ENCODE results near the gene CIB2. TPM values are rescaled to one million over a fixed set of nuclear protein-coding genes. Genes with fewer than 3 reads are reported as not detected.

CIB2 gene
- total RNA-seq, 1 donor from 2014 or later = 2.2 TPM

DNA sequence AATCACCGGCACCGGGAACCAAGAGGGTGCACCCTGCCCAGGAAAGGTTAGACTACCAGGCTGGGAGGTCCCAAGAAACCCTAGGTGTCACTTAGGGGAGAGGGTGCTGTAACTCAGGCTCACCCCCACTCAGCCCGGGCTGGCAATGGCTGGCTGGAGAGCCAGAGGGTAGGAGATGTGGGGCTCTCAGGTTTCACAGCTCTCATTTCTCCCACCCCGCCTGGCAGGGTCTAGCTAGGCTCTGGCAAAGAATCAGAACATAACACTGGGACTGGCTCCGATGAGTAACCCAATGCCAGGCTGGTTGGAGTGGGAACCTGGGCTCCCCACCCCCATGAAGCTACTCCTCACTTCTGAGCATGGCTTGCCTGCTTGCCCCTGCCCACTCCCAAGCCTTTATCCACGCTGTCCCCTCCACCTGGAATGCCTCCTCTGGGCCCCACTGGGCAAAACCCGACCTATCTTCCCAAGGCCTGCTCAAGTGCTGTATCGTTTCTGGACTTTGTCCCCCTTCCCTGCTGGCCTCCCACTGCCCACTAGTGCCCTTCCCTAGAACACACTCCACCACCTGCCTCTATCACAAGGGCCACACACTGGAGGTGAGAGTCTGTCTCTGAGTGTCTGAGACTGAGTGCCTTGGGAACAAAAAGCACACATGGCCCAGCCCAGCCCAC is 2.0 kb downstream of the CIB2 start:
- TF ChIP-seq, protein P1, sequence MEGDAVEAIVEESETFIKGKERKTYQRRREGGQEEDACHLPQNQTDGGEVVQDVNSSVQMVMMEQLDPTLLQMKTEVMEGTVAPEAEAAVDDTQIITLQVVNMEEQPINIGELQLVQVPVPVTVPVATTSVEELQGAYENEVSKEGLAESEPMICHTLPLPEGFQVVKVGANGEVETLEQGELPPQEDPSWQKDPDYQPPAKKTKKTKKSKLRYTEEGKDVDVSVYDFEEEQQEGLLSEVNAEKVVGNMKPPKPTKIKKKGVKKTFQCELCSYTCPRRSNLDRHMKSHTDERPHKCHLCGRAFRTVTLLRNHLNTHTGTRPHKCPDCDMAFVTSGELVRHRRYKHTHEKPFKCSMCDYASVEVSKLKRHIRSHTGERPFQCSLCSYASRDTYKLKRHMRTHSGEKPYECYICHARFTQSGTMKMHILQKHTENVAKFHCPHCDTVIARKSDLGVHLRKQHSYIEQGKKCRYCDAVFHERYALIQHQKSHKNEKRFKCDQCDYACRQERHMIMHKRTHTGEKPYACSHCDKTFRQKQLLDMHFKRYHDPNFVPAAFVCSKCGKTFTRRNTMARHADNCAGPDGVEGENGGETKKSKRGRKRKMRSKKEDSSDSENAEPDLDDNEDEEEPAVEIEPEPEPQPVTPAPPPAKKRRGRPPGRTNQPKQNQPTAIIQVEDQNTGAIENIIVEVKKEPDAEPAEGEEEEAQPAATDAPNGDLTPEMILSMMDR (IDR thresholded peaks at IDR 0.05) = no peak
- no peak for DNase-seq
- Histone ChIP-seq H3K4me3 (no peak overlapping the region), H3K27me3 (ENCODE audit: low read depth) (no peaks in the 10 kb centered on the region), H3K36me3 (no peaks in the 10 kb centered on the region), H3K9me3 (no peaks in the 10 kb centered on the region), H3K4me1 (peaks cover 10% of the 10 kb centered on the region), H3K27ac (no peak overlapping the region)
- no peak for ATAC-seq
- intact Hi-C loops (cut with DNase I) = no loop called here

DNA sequence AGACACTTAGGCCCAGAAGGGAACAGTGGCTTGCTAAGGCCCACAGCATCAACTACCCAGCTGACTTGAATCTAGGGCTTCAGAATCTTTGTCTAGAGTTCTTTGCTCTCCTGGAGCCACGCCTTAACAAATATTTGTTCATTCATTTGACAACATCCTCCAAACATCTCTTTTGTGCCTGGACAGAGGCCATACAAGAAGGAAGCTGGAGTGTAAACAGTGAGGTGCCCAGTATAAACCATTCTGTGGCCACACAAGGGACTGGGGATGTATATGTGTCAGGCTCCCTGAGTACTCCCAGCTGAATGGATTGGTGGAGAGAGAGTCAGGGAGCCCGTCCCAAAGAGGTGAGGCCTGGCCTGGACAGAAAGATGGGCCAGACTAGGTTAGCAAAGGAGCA is 3.4 kb downstream of the CIB2 start:
- Histone ChIP-seq H3K36me3 (no peaks in the 10 kb centered on the region), H3K9me3 (no peaks in the 10 kb centered on the region), H3K27ac (no peak overlapping the region), H3K4me3 (no peak overlapping the region), H3K27me3 (ENCODE audit: low read depth) (no peaks in the 10 kb centered on the region), H3K4me1 (peaks cover 10% of the 10 kb centered on the region)
- ATAC-seq (no peak), DNase-seq (no peak)
- TF ChIP-seq, protein P1 (IDR thresholded peaks at IDR 0.05) = no peak
- intact Hi-C loops (cut with DNase I) = no loop called here

DNA sequence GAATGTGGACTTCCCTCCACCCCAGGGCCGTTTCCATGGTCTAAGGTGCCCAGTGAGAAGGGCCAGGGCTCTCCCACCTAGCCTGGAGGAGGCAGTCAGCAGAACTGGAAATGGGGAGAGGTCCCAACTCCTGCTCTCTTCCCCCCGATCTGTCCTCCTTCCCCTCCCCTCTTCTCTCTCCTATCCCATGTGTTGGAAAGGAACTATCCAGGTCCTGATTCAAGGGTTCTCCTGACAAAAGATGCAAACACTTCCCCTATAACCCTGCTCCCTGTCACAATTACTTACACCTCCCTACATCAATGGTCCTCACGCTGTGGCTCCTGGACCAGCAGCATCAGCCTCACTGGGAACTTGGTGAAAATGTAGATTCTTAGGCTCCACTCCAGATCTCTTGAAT is 6.0 kb downstream of the CIB2 start:
- H3K27ac ChIP-seq = no peak overlapping the region
- intact Hi-C loops (cut with DNase I) = no loop called here
- DNase-seq (no peak), ATAC-seq (no peak)
- TF ChIP-seq, protein P1 (IDR thresholded peaks at IDR 0.05) = no peak
- no peaks in the 10 kb centered on the region for H3K36me3 ChIP-seq
- no peaks in the 10 kb centered on the region for H3K4me1 ChIP-seq
- no peaks in the 10 kb centered on the region for H3K9me3 ChIP-seq
- H3K27me3 ChIP-seq (ENCODE audit: low read depth) = no peaks in the 10 kb centered on the region
- no peak overlapping the region for H3K4me3 ChIP-seq

DNA sequence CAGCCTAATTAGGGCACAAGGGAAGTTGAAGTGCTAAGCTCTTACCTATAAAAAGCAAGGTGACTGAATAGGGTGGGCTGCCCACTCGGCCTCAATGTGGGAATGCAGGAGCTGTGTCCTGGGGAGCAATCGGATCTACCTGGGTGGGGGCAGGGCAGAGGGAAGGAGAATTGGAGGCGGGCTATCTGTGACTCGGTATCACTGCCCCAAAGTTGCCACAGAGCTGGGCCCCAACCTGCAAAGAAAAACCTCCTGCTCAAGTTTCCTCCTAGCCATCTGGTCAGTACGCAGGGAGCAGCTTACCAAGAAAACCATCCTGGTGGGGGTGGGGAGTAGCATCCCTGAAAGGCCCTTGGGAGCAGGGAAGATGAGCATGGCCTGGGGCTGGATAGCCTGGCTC is 10.7 kb downstream of the CIB2 start:
- TF ChIP-seq, protein P1 (IDR thresholded peaks at IDR 0.05) = no peak
- H3K9me3 ChIP-seq = no peaks in the 10 kb centered on the region
- intact Hi-C loops (cut with DNase I) = no loop called here
- no peaks in the 10 kb centered on the region for H3K27me3 ChIP-seq (ENCODE audit: low read depth)
- H3K4me1 ChIP-seq = no peaks in the 10 kb centered on the region
- H3K27ac ChIP-seq = no peak overlapping the region
- no peak for DNase-seq
- H3K4me3 ChIP-seq = no peak overlapping the region
- H3K36me3 ChIP-seq = no peaks in the 10 kb centered on the region
- no peak for ATAC-seq

DNA sequence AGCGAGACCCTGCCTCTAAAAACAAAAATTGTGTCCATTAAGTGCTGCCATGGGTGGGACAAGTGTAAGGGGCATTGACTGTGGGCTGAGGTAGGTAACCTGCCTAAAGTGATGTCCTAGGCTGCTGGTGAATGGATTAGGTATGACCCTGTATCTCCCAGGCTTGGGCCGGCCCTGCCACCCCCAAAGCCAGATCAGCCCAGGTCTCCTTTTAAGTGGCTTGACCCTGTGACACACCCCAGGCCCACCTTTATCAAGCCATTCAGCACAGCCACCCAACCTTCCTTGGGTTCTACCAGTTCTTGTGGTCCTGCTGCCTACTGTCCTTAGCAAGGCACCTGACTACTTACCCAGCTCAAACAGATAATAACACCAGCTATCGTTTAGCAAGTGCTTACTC is 18.7 kb downstream of the CIB2 start:
- TF ChIP-seq, protein P1 (IDR thresholded peaks at IDR 0.05) = no peak
- Histone ChIP-seq H3K9me3 (no peaks in the 10 kb centered on the region), H3K4me1 (peaks cover 3% of the 10 kb centered on the region), H3K4me3 (no peak overlapping the region), H3K27ac (no peak overlapping the region), H3K36me3 (no peaks in the 10 kb centered on the region), H3K27me3 (ENCODE audit: low read depth) (no peaks in the 10 kb centered on the region)
- DNase-seq (no peak), ATAC-seq (no peak)
- intact Hi-C loops (cut with DNase I) = loop anchor here (10.0 kb wide), 1 partner anchor 82 kb away; no protein-coding TSS in a partner anchor

All from lower lobe of right lung (tissue), 2 donors.